ENCODE measurements around the gene MARK1. TPM values are rescaled to one million over a fixed set of nuclear protein-coding genes. Genes with fewer than 3 reads are reported as not detected.
A peak's percentile ranks its signal among the peaks of the same experiment; 100 is the strongest.

The MARK1 gene
- total and polyA plus RNA-seq, 11 donors, result 4.0 to 25.1 (median 16.3) TPM

DNA sequence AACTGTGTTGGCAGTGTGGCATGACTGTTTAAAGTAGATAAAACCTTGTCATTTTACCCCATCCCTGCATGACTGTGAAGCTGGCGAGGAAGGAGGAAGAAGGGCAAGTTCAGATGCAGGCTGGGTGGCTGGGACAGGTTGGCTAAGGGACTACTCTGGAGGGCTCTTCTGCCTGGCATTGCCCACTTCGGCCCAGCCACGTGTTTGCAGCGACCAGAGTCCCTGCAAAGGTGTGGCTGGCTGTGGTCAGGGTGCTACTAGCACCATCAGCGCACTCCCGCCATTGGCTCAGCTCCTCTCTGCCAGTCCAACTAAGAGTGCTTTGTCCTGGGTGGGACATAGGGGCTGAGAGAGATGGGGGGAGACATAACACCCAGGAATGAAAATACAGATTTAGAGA is 169.4 kb downstream of the MARK1 start:
- no peak for ATAC-seq
- H3K27me3 ChIP-seq, result no peaks in the 10 kb centered on the region
- H3K27ac ChIP-seq, result no peak overlapping the region
- DNase-seq, result no peak
- no peak overlapping the region for H3K4me3 ChIP-seq
- no peaks in the 10 kb centered on the region for H3K9me3 ChIP-seq
- TF ChIP-seq POLR2A (IDR thresholded peaks at IDR 0.05) (no peak), CTCF (IDR thresholded peaks at IDR 0.05) (no peak)
- 87 to 97% (median 93%) methylated on average over 6 of the region's 6 CpGs for WGBS, 4 donors
- peaks cover 0 to 9% (median 0%) of the 10 kb centered on the region in 9 donors for H3K36me3 ChIP-seq
- peaks cover 0 to 15% (median 6%) of the 10 kb centered on the region in 12 donors for H3K4me1 ChIP-seq
- intact Hi-C loops (cut with DNase I), result no loop called here

DNA sequence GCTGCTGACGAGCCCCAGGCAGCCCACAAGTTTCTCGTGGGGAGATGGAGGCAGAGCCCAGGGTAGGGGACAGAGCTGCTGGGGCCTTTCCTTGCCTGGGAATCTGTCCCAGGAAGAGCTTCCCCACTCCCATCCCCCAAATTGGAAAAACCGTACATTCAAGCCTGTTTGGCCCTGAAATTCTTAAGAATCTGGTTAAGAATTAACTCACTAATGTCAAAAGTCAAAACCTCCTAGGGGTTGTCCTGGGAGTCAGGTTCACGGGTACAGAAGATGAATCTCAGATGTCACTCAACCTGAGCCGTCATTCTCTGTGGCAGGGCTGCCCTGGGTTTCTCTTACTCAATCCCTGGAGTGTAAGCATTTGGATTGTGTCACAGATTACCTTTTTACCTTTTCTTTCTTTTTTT is 170.7 kb downstream of the MARK1 start:
- Histone ChIP-seq H3K4me1 (peaks cover 0 to 25% (median 13%) of the 10 kb centered on the region in 12 donors), H3K9me3 (no peaks in the 10 kb centered on the region), H3K27me3 (no peaks in the 10 kb centered on the region), H3K27ac (no peak overlapping the region), H3K36me3 (peaks cover 0 to 9% (median 0%) of the 10 kb centered on the region in 9 donors), H3K4me3 (no peak overlapping the region)
- no peak for TF ChIP-seq CTCF (IDR thresholded peaks at IDR 0.05)
- no peak for TF ChIP-seq POLR2A (IDR thresholded peaks at IDR 0.05)
- DNase-seq, result no peak
- ATAC-seq, result no peak
- intact Hi-C loops (cut with DNase I), result no loop called here
- WGBS, 4 donors, result 78 to 90% (median 86%) methylated on average over 5 of the region's 5 CpGs

- no peak overlapping the region for H3K27ac ChIP-seq
- no peak overlapping the region for H3K4me3 ChIP-seq
- peaks cover 0 to 9% (median 0%) of the 10 kb centered on the region in 9 donors for H3K36me3 ChIP-seq
- no peak for TF ChIP-seq POLR2A (IDR thresholded peaks at IDR 0.05)
- TF ChIP-seq CTCF (IDR thresholded peaks at IDR 0.05), result no peak
- ATAC-seq (no peak), DNase-seq (no peak)
- WGBS, 4 donors, result 85 to 97% (median 90%) methylated on average over 3 of the region's 3 CpGs
- H3K27me3 ChIP-seq, result no peaks in the 10 kb centered on the region
- H3K9me3 ChIP-seq, result no peaks in the 10 kb centered on the region
- H3K4me1 ChIP-seq, result peaks cover 0 to 25% (median 13%) of the 10 kb centered on the region in 12 donors
- intact Hi-C loops (cut with DNase I), result no loop called here
Observed at GRCh38 chr1:220699044-220699443, 171.1 kb downstream of the MARK1 start.

DNA sequence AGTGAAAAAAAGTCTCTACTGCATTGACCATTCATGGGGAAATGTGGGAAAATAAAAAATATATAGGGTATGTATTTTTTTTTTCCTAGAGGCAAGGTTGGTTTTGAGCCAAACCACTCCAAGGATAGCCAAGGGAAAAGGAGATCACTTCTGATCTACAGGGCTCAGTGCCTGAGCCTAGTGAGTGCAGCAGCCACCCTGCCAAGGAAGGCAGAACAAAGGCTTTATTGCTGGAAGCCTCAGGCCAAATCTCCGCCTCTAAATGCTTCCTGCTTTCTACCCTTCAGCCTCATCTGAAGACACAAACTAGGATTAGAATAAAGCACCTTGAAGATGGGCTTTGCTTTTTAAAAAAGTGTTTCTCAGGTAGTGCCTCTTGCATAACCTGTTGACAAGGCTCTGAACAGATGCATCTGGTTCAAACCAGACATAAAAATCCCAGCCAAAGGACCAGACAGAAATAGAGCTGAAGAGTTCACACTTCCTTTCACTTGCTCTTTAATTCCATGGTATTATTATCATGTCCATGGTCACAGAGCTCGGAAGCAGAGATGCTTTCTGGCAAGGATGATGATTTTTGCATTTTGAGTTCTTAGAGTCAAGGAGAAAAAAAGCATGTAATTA is 172.7 kb downstream of the MARK1 start:
- Histone ChIP-seq H3K27me3 (no peaks in the 10 kb centered on the region), H3K9me3 (no peaks in the 10 kb centered on the region), H3K36me3 (peaks cover 0 to 9% (median 0%) of the 10 kb centered on the region in 9 donors), H3K4me3 (no peak overlapping the region), H3K27ac (no peak overlapping the region), H3K4me1 (peaks cover 0 to 28% (median 15%) of the 10 kb centered on the region in 12 donors)
- intact Hi-C loops (cut with DNase I), result no loop called here
- DNase-seq (no peak), ATAC-seq (peak in 1 of 4 donors; percentile 32)
- no peak for TF ChIP-seq CTCF (IDR thresholded peaks at IDR 0.05)
- no peak for TF ChIP-seq POLR2A (IDR thresholded peaks at IDR 0.05)
- 19 to 35% (median 27%) methylated on average over 2 of the region's 2 CpGs for WGBS, 4 donors

All from heart left ventricle (tissue), 16 donors.